GM18502 (cell line): ENCODE measurements around the gene CFAP97D1.

Source experiments
- ATAC-seq: cut with Tn5 transposase; IDR thresholded peaks from one replicate; pipeline ENCODE4 v1.9.1; 2021; ENCODE audit warnings: mild to moderate bottlenecking; ENCODE audit not compliant: unreplicated experiment, poor library complexity

CFAP97D1 gene

DNA sequence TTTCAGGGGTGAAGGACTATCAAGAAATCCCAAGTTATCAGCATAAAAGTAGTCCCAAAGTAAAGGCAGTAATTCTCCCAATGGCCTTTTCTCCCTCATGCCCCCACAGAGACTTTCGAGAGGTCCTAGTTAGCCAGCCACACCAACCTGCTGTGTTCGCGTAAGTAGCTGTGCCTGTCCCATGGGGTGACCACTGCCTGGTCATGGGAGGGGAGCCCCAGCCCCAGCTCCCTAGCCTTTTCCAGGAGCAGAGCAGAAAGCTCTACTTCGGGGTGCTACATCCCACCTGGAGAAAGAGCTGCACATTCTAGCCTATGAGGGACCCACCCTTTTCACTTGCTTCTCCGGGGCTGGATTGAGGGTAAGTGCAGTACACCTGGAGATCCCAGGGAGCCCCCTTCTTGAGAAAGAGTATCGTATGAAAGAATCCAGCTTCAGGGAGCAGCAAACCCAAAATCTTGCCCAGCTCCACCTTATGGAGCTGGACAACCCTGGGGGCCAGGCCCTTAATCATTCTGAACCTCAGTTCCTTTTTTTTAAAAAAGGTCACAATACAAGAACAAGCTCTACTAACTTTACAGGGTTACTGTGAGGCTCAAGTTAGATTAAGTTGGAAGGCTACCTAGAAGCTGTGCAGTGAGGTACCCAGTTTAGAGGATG, 13.1 kb upstream of the CFAP97D1 start:
- no peak for ATAC-seq

DNA sequence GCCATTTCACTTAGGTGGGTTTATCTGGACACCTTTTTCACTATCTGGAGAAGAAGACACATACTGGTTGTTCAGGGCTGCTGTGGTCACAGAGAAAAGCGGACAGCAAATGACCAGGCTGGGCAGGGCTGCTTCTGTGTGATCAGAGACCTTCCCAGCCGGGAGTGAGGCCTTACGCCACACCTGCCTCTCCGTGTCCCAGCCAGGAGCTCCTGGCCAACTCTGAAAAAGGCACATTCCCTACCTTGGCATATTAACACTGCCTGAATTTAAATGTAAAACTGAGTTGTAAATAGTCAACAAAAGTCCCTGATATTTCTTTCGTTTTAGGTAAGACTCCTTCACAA, 12.5 kb upstream of the CFAP97D1 start:
- ATAC-seq, result no peak

DNA sequence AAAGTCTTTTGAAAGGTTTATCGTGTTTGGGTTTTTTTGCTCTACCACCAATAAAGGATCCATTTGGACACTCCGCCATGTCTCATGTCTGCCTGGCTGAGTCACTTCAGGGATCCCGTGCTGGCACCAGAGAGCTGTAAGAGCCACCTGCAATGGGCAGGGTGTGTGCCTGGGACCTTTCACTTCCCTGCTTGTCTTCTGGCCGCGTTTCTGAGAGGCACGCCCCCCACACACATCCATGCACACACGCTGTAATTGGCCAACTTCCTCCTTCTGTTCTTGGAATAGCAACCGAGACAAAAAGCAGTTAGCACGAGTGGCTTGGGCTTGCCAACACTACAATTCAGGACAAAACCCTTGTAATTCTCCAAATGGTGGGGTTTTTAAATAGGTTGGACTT, 11.9 kb upstream of the CFAP97D1 start:
- no peak for ATAC-seq

DNA sequence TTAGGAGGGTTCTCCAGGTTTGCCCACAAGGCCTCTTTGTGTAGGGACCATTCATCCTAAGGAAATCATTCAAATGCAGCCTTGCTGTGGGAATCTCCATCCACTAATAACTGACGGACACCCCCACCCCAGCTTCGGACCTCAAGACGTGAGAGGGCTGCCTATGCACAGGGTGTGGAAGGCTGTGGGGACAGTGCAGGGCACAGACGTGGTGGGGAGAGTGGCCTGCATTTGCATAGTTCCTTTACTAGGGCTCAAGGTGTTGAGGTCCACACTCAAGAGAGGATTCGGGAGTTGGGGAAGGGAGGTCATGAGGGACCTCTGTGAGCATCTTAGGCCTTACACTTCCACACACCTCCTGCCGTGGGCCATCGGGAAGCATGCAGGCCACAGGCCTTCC, 11.3 kb upstream of the CFAP97D1 start:
- no peak for ATAC-seq

DNA sequence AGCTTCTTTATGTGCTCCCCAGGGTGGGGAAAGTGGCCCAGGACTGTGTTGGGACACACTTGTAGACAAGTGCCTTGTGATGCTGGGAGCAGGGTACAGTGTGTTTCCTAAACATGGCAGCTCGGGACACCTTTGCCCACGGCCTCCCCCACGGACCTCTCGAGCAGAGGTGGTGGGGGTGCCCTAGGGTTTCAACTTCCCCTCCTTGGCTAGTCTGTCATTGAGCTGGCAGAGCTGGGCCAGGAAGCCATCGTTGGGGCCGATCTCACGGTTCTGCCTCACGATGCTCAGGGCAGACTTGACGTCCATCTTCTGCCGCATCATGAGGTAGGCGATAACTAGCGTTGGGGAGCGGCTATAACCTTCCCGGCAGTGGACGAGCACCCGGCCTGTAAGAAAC, 10.8 kb upstream of the CFAP97D1 start:
- no peak for ATAC-seq

DNA sequence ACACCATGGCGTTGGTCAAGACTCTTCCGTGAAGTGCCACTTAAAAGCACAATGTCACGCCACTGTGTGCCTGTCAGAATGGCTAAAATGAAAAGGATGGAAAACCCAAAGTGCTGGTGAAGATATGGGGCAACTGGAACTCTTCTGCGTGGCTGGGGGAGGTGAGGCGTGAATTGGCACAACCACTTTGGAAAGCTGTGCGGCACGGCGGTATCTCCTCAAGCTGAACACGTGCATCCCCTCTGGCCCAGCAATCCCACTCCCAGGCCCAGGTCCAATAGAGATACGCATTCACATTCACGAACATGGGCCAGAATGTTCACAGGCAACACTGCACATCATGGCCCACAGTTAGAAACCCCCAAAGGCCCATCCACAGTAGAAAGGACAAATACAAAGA, 10.4 kb upstream of the CFAP97D1 start:
- ATAC-seq, result no peak

DNA sequence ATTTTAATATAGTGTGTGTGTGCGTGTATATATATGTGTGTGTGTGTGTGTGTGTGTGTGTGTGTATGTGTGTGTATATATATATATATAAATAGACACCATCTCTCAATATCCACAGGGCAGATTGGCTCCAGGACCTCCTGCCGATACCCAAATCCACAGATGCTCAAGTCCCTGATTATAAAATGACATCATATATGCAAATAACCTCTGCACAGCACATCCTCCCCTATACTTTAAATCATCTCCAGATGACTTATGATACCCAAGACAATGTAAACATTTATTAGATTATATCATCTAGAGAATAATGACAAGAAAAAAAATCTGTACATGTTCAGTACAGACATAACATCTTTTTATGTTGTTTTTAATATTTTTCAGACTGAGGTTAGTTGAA, 9.3 kb upstream of the CFAP97D1 start:
- no peak for ATAC-seq

DNA sequence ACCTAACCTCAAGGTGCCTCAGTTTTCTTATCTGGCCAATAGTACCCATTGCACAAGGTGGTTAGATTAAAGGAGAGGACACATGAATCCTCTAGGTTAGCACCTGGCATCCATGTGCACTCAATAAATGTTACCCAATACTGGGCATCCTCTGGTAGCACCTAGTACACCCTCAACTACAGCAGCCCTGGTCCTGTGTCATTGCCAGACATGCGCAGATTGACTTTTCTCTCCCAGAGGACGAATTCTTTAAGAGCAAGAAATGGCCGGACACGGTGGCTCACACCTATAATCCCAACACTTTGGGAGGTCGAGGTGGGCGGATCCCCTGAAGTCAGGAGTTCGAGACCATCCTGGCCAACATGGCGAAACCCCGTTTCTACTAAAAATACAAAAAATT, 8.8 kb upstream of the CFAP97D1 start:
- no peak for ATAC-seq

DNA sequence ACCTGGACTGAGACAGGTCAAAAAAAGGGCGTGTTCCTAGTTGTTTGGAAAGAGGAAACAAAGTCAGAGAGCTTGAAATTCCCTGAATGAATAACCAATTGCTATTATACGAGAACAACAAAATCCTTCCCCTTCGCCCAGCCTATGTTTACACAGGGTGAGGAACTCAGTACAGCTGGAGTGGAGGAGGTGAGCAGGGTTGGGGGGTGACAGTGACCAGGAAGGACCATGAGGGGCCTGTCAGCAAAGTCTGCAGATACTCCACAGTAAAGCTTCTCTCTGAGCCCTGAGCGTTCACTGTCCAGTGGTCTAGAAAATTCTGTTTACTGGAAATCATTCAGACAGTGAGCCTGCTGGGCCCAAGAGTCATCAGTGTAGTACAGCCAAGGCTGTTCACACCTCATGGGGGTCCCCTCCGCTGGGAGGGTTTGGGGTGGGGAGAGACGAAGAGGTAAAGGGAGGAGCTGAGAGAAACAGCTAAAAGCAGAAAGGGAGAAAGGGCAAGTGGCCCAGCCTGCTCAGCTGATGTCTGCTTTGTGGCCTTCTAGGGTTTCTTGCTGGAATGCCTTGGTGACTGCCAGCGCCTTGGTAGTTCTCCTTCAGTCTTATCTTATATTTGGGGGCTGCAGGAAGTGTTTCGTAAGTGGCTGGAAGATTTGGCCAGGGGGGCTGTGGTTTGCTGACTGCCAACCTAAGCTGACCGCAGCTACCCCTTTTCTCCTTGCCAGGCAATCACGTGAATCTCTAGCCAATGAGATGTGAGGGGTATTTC, 7.2 kb upstream of the CFAP97D1 start:
- no peak for ATAC-seq

DNA sequence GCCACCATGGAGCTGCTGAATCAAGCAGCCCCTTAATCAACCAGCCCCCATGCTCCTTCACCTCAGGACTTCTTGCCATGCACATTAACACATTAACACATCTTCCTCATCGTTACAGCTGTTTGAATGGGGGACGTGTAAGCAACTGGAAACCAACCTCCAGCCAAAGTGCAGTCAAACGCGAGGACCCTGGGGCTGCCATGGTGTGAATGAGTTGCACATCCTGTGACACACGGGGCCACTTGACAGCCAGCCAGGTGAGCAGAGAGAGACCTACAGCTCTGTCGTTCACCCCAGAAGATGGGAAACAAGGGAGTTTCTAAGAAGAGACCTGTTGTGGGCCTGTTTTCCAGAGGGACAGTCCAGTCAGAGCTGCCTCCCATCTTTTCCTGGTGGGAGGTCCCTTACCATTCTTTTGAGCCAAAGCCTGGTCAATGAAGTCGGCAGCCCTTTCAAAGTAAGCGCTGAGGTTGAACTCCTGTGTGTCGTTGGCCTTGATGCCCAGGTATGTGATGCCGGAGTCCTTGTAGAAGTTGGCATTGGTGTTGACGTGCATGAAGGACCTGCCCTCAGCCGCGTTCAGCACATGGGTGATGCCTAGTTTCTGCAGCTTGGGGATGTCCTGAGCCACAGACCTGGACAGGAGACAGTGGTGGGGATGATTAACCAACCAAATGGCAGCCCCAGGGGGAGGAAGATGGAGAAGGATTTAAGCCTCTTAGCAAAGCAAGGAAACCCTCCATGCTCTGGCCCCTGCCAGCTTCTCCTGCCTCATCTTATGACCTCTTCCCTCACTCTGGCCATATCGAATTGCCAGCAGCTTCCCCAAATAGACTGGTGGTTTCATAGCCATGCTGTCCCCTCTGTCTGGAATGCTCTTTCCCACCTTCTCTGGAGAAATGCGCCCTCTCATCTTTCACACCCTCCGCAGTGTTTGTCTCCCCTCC, 5.7 kb upstream of the CFAP97D1 start:
- no peak for ATAC-seq

DNA sequence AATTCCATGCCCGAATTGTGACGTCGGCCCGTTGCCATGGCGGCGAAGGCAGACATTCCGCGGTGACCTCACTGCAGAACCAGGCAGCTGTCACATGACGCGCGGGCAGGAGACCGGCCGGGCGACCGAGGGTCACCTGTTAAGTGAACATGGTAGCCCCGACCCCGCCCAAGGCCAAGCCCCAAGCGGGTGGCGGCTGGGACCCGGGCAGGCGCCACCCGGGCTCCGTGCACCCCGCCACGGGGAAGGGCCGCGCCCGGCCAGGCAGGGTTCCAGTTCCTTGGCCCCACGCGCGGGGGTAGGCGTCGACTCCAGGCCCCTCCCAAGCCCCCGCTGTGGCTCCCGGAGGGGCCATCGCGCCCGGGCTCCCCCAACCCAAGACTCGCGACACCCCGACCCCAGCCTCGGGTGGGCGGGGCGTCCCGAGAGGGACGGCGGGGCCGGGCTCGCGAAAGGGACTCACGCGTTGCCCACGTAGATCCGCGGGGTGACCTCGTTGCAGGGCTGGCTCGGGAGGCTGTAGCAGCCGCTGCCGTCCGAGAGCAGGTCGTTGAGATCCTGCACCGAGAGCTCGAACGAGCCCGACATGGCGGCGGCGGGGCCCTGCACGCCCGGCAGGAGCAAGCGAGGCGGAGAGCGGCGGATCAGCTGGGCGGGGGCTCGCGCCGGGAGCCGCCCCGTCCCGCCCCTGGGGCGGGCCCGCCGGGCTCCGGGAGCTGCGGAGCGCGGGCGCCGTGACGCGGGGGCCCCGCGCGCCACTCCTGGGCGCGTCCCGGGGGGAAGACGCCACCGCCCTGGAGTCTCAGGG, 1.7 kb upstream of the CFAP97D1 start, which contains the start of gene DUSP3:
Gene DUSP3 (minus strand): TSS at position 641 of the 808 bp plus-strand sequence. CDS start 53 bp downstream, at position 588.
- ATAC-seq, result peak; percentile 88

DNA sequence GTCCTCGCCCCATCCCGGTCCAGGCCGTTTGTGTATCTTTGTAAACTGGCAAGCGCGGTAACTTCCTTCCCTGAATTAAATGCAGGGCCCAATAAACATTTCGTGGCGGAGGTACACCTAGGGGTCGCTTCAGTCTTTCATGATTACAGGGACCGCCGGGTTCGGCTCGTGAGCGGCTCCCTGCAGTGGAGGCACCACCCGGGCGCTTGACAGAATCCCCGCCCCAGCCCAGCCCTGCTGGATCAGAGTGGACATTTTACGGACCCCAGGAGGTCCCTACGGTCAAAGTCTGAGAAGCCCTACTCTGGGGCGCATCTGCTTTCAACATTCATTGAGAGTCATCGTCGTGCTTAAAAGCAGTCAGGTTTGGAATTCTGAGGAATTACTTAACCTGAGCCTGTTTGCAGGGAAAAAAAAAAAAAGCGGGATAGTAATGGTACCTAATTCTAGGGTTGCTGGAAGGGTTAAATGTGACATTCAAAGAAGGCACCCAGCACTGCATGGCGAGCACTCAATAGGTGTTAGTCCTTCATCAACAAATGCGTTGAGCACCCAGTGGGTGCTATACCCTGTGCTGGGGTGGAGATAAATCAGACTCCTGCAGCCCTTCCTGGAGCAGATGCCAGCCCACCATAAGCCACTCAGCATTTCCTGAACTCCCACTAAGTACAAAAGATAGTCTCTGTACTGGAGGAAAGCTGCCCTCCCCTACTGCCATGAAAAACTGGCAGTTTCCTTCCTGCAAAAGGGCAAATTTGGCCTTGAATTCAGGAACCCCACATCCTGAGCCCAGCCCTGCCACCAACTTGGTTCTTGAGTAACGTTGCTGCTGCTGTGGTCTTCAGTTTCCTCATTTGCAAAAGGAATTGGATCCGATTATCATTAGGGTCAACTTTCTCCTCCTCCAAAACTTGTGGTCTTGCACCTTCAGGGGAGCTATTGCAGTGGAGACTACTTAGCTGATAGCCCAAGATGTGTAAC, 800 bp upstream of the CFAP97D1 start:
- ATAC-seq, result no peak

DNA sequence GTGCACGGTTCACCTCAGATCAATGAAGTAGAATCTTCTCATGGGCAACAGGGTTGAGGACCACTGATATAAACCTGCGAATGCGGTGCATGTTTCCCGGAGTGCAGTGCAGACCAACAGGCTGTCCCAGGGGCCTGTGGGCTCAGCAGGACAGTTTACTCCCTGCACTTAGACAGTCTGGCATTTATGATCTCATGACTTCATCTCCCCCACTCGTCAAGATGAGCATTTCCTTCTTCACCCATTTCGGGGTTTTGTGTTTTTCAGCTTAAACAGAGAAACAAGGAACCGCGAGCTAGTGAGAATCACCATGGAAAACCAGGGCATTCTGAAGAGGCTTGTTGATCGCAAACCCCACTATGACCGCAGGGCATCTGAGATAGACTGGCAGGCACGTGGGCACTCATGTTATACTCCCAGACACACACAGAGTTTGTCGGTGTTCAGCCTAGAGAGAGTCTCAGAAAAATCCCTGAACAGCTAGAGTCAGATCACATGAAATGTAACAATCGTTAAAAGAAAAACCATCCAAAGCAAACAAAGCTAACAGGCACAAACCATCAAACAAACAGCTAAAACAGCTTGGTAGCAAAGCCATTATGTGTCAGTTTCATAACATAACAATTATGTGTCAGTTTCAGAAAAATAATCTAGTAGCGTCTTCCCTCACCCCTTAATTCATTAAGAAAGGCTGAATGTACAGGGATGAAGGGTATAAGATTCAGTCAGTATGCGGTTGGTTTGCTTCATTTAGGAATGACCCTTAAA, 2.9 kb downstream of the CFAP97D1 start:
- ATAC-seq, result no peak

DNA sequence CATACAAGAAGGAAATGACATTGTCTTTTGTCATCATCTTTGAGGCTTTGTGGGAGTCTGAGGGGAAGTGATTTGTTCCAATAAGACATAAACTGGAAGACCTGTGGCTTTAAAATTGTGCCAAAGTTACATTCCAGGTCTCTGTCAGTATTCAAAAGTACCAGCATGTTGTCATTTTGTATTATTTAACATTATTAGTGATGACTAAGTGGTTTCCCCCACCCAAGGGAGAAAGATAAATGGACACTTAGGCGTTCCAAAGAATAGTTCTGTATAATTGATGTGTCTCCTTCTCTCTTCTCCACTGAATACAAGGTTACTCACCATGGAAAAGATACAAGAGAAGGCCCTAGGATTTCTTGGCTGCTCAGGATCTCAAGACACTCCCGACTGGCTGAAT, 3.8 kb downstream of the CFAP97D1 start:
- no peak for ATAC-seq

DNA sequence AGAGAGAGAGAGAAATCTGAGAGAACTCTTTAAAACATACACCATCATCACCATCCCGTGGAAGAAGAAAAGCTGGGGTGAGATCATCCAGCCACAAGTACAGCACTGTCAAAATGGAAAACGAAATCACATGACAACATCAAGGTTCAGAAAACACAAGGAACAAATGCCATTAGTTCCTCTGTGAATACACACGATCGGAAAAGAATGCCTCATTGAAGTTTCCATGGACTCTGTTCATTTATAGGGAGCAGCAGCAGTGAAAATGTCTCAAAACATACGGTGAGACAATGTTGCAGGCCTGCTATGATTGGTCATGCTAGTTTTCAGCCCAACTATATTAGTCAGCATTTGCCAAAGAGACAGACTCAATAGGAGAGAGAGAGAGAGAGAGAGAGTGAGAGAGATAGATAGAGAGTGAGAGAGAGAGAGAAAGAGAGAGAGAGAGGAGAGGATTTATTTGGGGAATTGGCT, 4.4 kb downstream of the CFAP97D1 start:
- no peak for ATAC-seq

DNA sequence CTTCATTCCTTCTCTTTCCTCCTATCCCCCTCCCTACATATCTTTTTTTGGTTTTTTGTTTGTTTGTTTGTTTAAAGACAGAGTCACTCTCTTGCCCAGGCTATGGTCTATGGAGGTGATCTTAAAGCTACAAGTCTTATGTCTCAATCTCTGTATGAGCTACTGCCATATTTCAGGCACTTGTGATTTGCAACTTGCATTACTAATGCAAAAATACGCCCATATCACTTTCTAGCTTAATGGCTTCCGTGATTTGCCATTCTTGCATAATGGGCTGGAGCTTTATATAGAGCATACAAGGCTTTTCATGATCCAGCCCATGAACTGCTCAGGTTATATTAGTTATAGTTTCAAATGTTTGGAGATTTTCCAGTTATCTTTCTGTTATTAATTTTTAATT, 7.5 kb downstream of the CFAP97D1 start:
- no peak for ATAC-seq

DNA sequence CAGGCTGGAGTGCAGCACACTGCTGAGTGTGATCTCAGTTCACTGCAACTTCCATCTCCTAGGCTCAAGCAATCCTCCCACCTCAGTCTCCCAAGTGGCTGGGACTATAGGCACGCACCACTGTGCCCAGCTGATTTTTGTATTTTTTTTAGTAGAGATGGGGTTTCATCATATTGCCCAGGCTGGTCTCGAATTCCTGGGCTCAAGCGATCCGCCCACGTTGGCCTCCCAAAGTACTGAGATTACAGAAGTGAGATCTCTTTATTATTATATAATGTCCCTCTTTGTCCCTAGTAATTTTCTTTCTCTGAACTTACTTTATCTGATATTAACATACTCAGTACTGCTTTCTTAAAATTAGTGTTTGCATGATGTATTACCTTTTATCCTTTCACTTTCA, 8.3 kb downstream of the CFAP97D1 start:
- ATAC-seq, result no peak

DNA sequence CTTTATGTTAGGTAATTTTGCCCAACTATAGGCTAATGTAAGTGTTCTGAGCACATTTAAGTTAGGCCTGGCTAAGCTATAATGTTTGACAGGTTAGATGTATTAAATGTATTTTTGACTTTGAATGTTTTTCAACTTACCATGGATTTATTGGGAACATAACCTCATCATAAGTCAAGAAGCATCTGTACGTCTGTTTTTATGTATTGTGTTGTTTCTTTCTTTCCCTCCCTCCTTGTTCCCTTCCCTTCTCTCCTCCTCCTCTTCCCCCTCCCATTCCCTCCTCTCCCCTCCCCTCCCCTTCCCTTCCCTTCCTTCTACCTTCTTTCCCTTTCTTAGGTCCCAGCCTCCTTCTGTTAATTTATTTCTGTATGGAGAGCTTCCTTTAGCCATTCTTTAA, 9.2 kb downstream of the CFAP97D1 start:
- no peak for ATAC-seq
